Raji (cell line): Measurements from ENCODE around the gene FAM221A.

Source experiments
- POLR2A ChIP-seq: IDR thresholded peaks from 2 replicates; pipeline ENCODE4 v1.6.1; 2011; ENCODE audit warnings: low read depth, low read length, control low read depth; ENCODE audit not compliant: insufficient read depth

FAM221A gene

DNA sequence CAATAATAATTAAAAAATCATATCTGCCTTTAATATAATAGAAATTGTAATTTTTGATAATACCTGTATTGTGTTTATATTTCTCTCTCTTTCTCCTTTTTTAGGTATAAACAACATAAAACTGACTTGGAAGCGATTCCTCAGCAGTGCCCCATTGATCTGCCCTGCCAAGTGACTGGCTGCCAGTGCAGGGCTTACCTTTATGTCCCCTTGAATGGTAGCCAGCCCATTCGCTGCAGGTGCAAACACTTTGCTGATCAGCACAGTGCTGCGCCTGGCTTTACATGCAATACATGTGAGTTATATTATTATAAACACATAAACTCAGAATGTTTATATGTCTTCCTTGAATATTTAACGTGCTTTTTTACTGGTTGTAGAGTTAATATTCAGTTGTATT lies 9.2 kb downstream of the FAM221A start:
- no peak for TF ChIP-seq POLR2A

DNA sequence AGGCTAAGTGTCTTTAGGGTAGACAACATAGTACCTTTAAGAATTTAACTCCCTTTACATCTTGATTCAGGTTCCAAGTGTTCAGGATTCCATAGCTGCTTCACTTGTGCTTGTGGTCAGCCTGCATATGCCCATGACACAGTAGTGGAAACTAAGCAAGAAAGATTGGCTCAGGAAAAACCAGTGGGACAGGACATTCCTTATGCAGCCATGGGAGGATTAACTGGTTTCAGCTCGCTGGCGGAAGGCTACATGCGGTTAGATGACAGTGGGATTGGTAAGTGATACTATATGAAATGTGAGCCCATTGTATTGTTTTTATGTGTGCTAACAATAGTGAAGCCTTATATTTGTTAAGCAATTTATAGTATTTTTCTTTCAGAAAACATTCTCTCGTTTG lies 11.3 kb downstream of the FAM221A start:
- no peak for TF ChIP-seq POLR2A

DNA sequence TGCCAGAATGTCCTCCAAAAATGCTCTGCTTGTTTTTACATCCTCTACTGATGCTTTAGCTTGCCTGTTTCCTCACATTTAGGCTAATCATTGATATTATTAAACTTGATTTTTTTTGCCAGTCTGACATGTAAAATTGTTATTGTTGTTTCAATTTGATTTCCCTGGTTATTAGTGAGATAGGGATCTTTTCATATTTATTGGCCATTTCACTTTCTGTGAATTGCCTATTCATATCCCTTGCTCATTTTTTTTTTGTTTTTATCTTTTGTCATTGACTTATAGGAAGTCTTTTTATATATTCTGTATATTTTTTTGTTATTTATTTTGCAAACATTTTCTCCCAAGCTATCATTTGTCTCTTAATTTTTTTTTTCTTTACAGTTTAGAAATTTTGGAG lies 13.2 kb downstream of the FAM221A start:
- no peak for TF ChIP-seq POLR2A

- TF ChIP-seq POLR2A = no peak
Observed at GRCh38 chr7:23696916-23697441, 17.0 kb downstream of the FAM221A start.

- TF ChIP-seq POLR2A = no peak
Observed at GRCh38 chr7:23698822-23699221, 18.8 kb downstream of the FAM221A start.

DNA sequence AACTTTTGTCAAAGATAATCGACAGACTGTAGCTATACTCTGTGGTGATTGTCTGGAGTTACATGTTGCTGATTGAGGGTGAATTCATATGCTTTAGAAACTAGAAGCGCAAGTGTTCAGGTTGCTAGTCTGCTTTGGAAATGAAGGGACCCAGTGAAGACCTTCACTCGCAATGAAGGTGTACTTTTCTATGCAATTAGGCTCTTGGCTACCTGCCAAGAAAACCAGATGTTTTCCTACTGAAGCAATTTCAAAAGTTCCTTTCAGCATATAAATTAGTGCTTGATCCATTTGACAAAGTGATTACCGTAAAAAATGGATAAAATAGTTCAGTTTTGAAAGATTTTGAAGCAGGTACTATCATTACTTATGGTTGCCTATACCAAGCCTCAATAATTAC lies 20.0 kb downstream of the FAM221A start:
- TF ChIP-seq POLR2A = no peak

DNA sequence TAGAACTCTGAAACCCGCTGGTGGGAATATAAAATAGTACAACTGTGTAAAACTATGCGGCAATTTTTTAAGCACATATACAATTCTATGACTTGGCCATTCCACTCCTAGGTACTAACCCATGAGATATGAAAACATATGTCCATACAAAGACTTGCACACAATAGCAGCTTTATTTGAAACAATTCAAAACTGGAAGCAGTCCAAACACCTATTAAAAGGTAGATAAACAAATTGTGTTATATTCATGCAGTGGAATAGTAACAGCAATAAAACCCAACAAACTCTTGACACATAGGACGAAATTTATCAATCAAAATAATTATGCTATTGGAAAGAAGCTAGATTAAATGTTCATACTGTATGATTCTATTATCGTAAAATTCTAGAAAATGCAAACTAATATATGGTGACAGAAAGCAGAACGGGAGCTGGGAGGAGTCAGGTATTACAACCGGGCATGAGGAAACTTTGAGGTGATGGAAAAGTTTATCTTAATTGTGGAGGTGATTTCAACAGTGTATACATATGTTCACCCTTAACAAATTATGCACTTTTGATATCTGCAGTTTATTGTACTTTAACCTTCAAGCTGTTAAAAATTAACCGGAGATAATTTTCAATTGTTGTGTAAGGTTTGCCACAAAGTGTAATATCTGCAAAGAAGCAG lies 29.2 kb downstream of the FAM221A start:
- TF ChIP-seq POLR2A = no peak

DNA sequence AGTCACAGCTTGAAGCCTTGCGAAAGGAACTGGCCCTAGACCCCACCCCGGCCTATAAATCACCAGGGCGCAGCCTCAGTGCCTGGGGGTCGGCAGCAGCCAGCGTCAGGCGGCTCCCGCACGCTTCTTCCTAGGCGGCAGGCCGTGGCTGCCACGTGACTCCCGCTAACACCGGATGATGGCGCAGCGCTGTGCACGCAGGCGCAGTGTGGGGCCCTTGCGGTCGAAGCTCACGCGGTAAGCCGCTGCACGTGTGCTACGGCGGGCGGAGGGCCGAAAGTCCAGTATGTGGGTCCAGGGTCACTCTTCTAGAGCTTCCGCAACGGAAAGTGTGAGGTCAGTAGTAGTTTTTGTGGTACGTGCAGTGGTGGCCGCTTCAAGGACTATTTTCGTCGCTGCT lies 30.0 kb downstream of the FAM221A start, which contains the start of gene STK31:
Gene STK31 (plus strand): TSS at position 220 of the 400 bp plus-strand sequence. CDS start 67 bp downstream, at position 287.
- TF ChIP-seq POLR2A = no peak

DNA sequence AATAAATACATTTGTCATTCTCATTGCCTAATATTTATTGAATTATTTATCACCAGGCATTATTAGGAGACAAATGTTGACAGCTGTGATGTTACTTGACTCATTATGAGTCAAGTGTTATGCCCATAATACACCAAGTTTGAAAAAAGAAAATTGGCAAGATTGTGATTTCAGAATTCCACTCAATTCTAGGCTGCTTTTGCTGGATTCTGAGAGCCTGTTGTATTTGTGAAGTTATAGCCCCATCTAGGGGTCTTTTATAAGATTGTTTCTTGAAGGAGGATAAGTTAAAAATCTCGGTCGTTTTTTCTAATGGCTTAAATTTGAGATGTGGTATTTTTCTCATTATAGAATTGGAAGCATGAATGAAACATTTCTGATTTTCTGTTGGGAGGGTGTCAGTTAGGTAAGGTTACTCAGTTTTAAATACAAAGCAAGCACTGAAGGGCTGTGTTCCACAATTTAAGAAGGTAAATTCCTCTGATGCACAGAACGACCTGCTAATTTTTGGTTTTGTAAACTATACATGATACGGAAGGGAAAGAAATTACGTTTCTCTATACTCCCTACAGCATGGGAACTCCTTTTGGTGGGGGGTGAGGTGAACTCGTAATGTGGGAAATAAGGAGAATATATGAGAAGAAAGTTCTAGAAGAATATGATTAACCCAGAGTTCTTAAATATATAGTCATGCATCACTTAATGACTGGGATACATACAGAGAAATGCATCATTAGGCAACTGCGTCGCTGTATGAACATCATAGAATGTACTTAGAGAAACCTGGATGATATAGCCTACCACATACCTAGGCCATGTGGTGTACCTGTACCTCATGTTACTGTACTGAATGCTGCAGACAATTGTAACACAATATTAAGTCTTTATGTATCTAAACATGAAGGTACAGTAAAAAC lies 32.6 kb downstream of the FAM221A start:
- no peak for TF ChIP-seq POLR2A

GRCh38 chr7:23713285-23714149 lies 33.5 kb downstream of the FAM221A start:
- no peak for TF ChIP-seq POLR2A

DNA sequence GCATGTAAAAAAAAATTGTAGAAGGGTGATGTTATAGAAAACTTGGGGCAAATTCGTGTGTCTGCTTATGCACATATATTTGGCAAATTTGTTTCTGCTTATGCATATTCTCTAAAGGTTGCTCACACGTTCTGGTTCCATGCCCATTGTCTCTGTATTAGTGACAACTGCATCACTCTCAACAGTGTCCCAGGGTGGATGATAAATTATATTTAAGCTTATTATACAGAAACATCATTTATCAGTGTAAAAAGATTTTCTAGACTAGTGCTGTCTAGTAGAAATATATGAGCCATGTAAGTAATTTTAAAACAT lies 34.1 kb downstream of the FAM221A start:
- no peak for TF ChIP-seq POLR2A

DNA sequence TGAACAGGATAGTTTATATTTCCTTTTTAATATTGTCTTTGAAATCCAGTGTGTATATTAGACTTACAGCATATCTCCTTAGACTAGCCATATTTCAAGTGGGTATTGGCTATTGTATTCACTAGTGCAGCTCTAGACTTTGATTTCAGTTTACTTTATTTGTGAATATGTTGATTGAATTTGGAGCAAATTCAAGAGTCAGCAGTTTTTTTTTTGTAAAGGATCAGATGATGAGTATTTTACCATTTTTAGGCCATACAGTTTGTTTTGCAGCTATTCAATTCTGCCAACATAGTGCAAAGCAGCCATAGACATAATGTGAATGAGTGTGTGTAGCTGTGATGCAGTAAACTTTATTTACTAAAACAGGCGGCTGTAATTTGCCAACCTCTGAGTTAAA lies 34.6 kb downstream of the FAM221A start:
- TF ChIP-seq POLR2A = no peak

DNA sequence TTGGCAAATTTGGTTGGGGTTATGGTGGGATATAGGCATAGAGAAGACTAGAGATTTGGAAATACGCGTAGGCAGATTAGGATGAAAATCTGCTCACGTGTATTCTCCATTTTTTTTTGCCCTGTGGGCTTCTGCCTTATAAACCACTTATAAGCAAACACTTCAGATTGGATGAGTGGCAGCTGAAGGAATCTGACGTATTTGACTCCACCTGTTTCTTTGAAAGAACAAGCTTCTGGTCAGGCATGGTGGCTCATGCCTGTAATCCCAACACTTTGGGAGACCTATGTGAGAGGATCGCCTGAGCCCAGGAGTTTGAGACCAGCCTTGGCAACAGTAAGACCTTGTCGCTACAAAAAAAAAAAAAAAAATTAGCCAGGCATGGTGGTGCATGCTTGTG lies 35.1 kb downstream of the FAM221A start:
- no peak for TF ChIP-seq POLR2A

DNA sequence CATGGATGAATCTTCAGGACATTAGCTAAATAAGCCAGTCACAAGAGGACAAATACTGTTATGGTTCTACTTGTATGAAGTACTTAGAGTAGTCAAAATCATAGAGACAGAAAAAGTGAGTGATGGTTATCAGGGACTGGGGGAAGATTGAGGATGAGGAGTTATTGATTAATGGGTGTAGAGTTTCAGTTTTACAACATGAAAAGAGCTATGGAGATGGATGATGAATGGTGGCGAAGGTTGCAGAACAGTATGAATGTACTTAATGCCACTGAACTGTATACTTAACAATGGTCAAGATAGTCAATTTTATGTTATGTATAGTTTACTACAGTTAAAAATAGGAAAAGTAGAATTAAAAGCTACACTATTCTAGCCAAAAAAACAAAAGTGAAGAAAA lies 37.8 kb downstream of the FAM221A start:
- TF ChIP-seq POLR2A = no peak

- no peak for TF ChIP-seq POLR2A
Observed at GRCh38 chr7:23721456-23721855, 41.5 kb downstream of the FAM221A start.
